HG03175 (cell line): ENCODE measurements around the gene RHOBTB3.

Experiments used
- ATAC-seq: cut with Tn5 transposase; IDR thresholded peaks from one replicate; pipeline ENCODE4 v1.9.1; 2021; ENCODE audit warnings: mild to moderate bottlenecking, moderate library complexity; ENCODE audit not compliant: unreplicated experiment

RHOBTB3 gene

DNA sequence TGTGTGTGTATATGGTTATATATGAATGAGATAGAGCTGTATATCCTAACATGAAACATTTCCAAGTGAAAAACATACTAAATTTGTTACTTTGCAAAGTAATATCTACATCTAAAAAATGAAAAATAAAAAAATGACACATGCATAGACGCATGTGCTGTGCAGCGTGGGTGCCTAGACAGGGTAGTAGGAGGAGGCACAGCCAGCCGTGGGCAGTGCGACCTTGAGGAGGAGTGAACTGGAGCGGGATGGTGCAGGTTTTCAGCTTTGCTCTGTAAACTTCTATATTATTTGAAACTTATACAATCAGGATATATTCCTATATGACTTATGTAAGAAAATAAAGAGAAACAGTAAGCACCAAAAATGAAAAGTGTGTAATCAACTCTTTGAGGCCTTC is 106.4 kb downstream of the RHOBTB3 start:
- ATAC-seq = no peak

DNA sequence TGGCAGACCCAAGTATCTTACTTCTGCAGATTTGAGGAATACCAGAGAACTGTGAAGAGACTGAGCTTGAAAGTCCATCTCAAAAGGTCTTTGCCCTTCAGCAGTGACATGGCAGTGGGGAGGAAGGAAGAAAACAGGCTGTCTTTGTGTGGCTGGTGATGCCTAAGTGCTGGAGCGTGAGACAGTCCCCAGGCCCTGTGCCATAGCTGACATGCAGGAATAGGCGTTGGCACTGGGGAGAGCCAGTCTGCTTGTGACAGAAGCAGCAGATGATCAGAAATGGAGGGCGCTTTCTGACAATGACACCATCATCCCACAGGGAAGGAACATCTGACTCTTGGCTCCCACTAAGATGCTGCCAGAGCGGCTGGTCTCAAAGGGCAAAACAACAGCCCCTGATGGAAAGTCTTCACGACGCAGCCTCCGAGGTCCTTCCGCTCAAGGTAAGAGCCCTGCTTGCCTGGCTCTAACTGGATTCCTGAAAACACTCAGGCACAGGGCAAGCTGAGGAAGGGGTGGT is 106.9 kb downstream of the RHOBTB3 start:
- no peak for ATAC-seq

DNA sequence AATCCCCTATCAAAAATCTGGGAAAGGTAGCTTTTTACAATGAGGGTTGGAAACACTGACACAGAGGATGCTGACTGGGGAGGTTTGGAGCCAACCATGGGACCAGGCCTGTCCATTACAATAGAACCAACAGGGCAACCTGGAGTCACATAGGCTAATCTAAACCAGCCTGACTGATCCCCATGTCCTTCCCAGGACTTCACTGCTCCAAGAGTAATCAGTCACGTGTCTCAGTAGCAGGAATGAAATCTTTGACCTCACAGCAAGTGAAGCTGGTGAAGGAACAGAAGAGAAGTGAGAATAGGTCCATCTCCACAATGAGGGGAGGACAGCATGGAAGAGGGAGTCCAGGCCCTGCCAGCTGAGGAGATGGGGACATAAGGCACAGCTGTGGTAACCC is 107.4 kb downstream of the RHOBTB3 start:
- no peak for ATAC-seq

DNA sequence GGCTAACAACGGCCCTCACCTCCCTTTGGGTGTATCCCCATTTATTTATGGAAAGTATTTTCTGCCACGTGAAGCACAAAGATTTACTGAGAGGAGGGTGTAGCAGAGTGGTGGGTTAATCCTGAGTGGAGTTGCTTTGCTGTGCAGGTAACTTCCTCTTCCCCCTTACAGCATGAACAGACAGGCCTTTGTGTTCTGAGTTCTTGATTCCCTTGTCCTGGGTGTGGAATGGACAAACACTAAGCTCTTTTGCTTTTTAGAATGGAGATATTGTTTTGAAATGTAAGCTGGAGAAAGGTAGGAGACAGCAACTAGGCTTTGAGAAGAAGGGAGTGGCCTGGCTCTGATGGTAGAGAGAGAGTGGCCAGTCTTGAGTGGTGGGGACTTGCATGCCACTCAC is 108.5 kb downstream of the RHOBTB3 start:
- ATAC-seq = no peak

DNA sequence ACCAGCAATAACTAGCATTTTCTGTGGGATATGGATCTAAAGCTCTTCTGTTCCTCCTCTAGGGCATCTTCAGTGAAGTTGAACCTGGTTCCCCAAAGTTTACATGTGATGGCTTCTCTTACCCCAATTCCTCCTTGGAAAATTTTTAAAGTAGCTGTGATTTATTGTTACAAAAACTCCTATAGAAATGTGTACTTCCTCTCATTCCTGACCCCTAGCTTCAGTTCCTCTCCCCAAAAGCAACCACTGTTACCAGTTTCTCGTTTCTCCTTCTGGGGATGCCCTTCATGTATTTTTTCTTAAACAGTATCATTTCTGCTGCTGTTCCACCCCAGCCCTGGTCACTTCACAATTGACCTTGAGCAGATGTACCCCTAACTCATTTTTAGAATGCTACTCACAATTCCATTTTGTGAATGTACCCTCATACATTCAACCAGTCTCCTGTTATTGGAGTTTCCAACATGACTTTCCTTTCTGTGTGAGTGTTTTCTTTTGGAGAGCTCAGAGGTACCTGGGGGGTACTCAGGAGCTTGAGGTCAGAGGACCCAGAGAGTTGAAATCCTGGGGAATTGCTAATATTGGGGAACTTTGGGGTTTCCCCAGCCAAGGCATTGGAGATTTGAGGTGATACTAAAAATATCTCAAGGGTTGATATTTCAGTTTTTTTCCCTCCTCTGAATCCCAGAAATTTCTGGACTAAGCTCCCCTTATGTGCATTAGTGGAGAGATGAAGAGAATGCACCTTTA is 110.0 kb downstream of the RHOBTB3 start:
- ATAC-seq = no peak

DNA sequence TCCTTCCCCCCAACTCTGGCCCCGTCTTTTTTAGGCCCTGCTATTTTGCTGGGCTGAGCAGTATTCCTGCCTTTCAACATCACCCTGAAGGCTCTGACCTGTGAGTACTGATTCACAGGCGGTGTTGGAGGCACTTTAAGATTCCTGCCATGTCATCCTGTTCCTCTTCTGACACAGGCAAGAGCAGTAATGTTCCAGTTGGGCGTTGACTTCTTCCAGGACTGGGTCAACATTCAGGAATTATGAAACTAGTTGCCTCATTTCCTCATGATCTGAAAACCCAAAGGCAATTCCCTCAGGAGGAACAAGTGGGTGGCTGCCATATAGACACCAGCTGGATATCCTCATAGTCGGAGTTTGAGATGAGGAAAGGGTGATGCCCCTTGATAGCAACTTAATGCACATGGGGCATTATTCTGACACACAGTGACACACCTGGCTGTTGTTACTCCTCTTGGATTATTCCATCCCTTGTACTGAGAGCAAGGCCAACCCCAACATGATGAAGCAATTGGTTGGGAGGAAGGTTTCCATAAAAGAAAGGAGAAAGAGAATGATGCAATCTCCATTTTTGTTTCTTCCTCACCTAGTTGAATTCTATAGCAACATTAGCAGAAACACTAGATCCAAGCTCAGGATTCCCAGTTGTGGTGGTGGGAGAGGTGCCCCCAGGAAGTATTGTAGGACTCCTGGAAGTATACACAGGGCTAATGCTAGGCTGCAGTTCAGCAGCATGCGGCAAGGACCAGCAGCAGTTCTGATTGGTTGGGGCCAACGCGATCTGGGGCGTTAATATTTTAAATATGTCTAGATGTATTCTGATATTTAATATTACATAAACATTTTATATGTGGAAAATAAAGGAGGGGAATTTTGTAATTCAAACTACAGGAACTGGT is 111.0 kb downstream of the RHOBTB3 start:
- no peak for ATAC-seq

DNA sequence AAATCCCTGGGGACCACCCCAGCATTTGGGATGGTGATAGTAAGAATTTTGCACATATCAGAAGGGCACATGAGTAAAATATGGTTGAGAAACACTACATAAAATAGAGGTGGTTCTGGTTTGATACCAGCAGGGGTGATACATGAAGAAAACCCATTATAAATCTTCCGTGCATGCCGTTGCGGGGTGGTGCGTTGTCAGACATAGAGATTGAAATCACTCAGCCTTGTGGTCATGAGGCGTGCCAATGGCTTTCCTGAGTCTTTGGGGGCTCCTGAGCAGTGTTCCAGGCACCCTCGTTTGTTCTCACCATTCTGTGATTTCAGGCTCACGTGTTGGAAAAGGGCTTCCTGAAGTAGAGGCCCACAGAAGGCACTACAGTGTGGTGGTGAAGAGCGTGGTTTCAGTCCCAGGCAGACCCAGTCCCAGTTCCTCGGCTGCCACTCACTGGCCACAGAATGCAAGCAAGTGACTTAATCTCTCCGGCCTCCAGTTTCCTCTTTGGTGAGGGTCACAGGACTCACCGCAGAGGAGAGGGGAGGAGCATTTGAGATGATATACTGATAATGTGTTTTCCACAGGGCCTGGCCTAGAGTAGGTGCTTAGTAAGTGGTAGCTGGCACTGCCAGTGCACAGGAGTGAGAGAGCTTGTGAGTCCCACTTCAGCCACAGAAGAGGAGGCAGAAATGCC is 111.9 kb downstream of the RHOBTB3 start:
- ATAC-seq = peak; percentile 84

DNA sequence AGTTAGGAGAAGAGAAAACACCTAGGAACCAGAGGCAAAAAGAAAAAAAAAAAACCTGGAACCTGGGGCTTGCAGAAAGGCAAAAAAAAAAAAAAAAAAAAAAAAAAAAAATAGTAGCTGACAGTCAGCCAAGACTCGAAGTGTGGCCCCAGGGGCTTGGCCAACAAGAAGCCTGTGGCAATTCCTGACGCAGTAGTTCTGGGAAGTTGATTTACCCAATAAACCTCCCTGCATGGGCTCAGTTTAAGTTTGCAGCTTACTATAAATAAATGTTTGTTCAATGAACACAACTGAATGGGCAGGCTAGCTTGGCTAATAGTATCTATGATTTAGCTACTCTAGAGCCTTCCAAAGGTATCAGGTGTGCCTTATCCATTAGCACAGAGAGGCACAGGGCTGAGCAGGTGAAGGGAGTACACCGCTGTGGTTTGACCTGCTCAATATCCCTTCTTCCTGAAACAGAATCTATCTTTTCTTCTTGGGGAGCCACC is 112.6 kb downstream of the RHOBTB3 start:
- ATAC-seq = no peak

DNA sequence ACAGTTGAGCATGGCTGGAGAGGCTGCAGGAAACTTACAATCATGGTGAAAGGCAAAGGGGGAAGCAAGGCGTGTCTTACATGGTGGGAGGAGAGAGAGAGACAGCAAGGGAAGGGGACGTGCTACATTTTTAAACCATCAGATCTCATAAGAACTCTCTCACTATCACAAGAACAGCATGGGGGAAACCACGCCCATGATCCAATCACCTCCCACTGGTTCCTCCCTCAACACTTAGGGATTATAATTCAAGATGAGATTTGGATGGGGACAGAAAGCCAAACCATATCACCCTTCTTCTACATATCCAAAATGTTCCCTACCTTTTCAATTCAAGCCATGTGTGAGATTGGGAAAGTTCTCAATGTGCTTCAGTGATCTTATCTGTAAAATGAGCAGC is 114.3 kb downstream of the RHOBTB3 start:
- no peak for ATAC-seq
